LNCAP (cell line): ENCODE results near the gene DLX5.

Experiments
- TF ChIP-seq, protein P1 (sequence below): fragments of 450-650 bp; IDR thresholded peaks from 2 replicates; pipeline ENCODE4 v1.5.1; 2017; ENCODE audit warnings: mild to moderate bottlenecking

The DLX5 gene

GRCh38 chr7:97011104-97011503, 13.5 kb downstream of the DLX5 start:
- TF ChIP-seq, protein P1, sequence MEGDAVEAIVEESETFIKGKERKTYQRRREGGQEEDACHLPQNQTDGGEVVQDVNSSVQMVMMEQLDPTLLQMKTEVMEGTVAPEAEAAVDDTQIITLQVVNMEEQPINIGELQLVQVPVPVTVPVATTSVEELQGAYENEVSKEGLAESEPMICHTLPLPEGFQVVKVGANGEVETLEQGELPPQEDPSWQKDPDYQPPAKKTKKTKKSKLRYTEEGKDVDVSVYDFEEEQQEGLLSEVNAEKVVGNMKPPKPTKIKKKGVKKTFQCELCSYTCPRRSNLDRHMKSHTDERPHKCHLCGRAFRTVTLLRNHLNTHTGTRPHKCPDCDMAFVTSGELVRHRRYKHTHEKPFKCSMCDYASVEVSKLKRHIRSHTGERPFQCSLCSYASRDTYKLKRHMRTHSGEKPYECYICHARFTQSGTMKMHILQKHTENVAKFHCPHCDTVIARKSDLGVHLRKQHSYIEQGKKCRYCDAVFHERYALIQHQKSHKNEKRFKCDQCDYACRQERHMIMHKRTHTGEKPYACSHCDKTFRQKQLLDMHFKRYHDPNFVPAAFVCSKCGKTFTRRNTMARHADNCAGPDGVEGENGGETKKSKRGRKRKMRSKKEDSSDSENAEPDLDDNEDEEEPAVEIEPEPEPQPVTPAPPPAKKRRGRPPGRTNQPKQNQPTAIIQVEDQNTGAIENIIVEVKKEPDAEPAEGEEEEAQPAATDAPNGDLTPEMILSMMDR = no peak

DNA sequence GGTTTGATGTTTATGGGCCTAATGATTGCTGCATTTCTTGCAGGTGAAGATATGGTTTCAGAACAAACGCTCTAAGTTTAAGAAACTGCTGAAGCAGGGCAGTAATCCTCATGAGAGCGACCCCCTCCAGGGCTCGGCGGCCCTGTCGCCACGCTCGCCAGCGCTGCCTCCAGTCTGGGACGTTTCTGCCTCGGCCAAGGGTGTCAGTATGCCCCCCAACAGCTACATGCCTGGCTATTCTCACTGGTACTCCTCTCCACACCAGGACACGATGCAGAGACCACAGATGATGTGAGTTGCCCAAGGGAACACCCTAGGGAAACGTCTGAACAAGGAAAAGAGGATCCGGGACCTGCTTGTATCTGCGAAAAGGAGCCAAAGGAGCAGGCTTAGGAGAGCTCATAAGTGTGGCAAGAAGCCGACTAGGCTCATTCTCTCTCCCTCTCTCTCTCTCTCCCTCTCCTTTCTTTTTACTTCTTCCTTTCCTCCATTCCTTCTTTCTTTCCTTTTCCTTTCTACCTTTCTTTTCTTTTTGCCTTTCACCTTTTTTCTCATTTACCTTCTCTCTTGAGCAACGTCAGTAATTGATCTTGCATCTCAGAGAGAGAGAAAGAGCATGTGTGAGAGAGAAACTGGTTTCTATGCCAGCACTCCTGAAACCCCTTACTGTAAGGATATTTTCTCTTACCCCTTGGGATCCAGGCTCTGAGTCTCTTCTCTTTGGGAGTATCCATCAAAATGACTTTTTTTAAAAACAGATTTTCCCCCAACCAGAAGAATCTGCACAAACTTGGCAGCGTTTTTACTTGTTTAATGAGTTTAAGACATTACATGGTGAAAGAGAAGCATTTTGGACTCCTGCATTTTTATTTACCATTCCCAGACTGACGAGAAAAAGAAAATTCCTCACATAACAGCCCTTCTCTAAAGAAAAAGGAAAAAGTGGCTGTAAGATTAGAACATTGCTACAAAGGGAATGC, 14.6 kb downstream of the DLX5 start:
- TF ChIP-seq, protein P1 = no peak

GRCh38 chr7:97008275-97008917, 16.2 kb downstream of the DLX5 start:
- TF ChIP-seq, protein P1 = no peak

- TF ChIP-seq, protein P1 = no peak
Measured at GRCh38 chr7:97007583-97007861, 17.1 kb downstream of the DLX5 start.

DNA sequence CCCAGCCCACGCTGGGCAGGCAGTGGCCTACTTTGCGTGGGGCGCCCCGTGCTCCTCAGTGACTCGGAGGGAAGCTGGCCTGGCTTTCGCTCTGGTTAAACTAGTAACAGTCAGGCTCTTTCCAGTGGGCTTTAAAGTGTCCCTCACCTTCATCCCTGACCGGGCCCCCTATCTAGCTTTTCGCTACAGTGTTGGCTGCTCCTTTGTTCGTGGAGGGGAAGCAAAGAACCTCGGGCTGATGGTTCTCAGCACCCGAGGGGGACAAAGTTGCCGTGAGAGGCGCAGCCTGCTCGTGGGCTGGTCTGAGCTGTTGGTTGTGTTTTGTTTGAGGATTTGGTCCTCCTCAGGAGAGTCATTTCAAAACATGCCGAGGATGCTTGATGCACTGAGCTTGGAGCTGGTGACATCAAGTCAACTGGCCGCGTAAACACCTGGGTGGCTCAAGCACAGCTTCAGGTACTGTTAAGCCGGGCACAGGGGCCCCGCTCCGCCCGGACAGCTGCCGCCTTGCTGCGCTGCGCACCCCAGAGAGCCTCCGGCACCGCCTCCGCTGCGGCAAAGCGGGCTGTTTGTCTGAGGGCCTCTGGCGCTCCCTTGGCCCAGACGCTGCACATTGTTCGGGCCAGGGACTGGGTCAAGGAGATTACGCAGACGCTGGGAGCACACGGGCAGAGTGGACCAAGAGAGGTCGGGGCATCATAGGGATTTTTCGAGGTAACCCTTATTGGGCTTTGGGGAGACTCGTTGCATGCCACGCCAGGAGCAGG, 17.6 kb downstream of the DLX5 start:
- TF ChIP-seq, protein P1 = no peak

GRCh38 chr7:97006055-97006815, 18.4 kb downstream of the DLX5 start:
- TF ChIP-seq, protein P1 = no peak
